Progenitor cell of endocrine pancreas (in vitro differentiated cells): ENCODE data around the gene ACAP3. TPM values are rescaled to one million over a fixed set of nuclear protein-coding genes. Genes with fewer than 3 reads are reported as not detected.

Experiments
- DNase-seq: peaks from one replicate; pipeline ENCODE4 v3.0.0; 2021; ENCODE audit warnings: low spot score; ENCODE audit not compliant: unreplicated experiment
- H3K27ac Mint-ChIP-seq: 2 replicates; pipeline ENCODE4 v1.8.0; 2021; ENCODE audit warnings: mild to moderate bottlenecking, moderate library complexity, mixed read lengths
- H3K27me3 Mint-ChIP-seq: 2 replicates; pipeline ENCODE4 v1.8.0; 2021; ENCODE audit warnings: mixed read lengths
- H3K36me3 Mint-ChIP-seq: 2 replicates; pipeline ENCODE4 v1.8.0; 2022; ENCODE audit warnings: mixed read lengths; ENCODE audit not compliant: insufficient read depth
- H3K4me1 Mint-ChIP-seq: 2 replicates; pipeline ENCODE4 v1.8.0; 2021; ENCODE audit warnings: low read depth, mixed read lengths
- H3K4me3 Mint-ChIP-seq: 2 replicates; pipeline ENCODE4 v1.8.0; 2021; ENCODE audit warnings: low read depth, mild to moderate bottlenecking, moderate library complexity, mixed read lengths
- H3K9me3 Mint-ChIP-seq: 2 replicates; pipeline ENCODE4 v1.8.0; 2021; ENCODE audit warnings: low read depth, mixed read lengths
- CTCF ChIP-seq: fragments of 200-600 bp; sonication (generic); IDR thresholded peaks from one replicate; pipeline ENCODE4 v1.5.0; 2021; ENCODE audit warnings: antibody characterized with exemption, mild to moderate bottlenecking; ENCODE audit not compliant: unreplicated experiment
- total RNA-seq: library from RNA; stranded (reverse); gene quantifications from 2 replicates; pipeline ENCODE4 v1.2.1, GENCODE V29; 2021

The ACAP3 gene
- total RNA-seq, 1 donor from 2014 or later = 111 TPM

GRCh38 chr1:1331068-1331965 lies 23.6 kb upstream of the ACAP3 start, which contains the start of gene TAS1R3:
Gene TAS1R3 (plus strand): TSS chr1:1331280. CDS start chr1:1331346, 66 bp downstream.
- DNase-seq = no peak
- Mint-ChIP-seq H3K36me3 (no peaks in the 10 kb centered on the region), H3K27me3 (no peaks in the 10 kb centered on the region), H3K4me1 (no peaks in the 10 kb centered on the region), H3K9me3 (no peaks in the 10 kb centered on the region), H3K27ac (no peak within 1 kb of the TSS), H3K4me3 (no peak within 1 kb of the TSS)
- TF ChIP-seq CTCF = no peak

- Mint-ChIP-seq H3K4me3 (no peak overlapping the region), H3K27ac (no peak overlapping the region), H3K36me3 (no peaks in the 10 kb centered on the region), H3K9me3 (no peaks in the 10 kb centered on the region), H3K27me3 (no peaks in the 10 kb centered on the region), H3K4me1 (no peaks in the 10 kb centered on the region)
- no peak for DNase-seq
- TF ChIP-seq CTCF = no peak
Observed at GRCh38 chr1:1330366-1331067, 22.8 kb upstream of the ACAP3 start.

- no peaks in the 10 kb centered on the region for H3K27me3 Mint-ChIP-seq
- H3K9me3 Mint-ChIP-seq = no peaks in the 10 kb centered on the region
- TF ChIP-seq CTCF = no peak
- H3K4me1 Mint-ChIP-seq = no peaks in the 10 kb centered on the region
- no peak for DNase-seq
- H3K4me3 Mint-ChIP-seq = no peak overlapping the region
- H3K27ac Mint-ChIP-seq = no peak overlapping the region
- no peaks in the 10 kb centered on the region for H3K36me3 Mint-ChIP-seq
Observed at GRCh38 chr1:1329304-1330210, 21.8 kb upstream of the ACAP3 start.

GRCh38 chr1:1328254-1328653 lies 20.5 kb upstream of the ACAP3 start:
- H3K9me3 Mint-ChIP-seq = no peaks in the 10 kb centered on the region
- peaks cover 4% of the 10 kb centered on the region for H3K4me1 Mint-ChIP-seq
- no peak overlapping the region for H3K27ac Mint-ChIP-seq
- H3K27me3 Mint-ChIP-seq = no peaks in the 10 kb centered on the region
- DNase-seq = no peak
- no peak for TF ChIP-seq CTCF
- no peak overlapping the region for H3K4me3 Mint-ChIP-seq
- H3K36me3 Mint-ChIP-seq = no peaks in the 10 kb centered on the region

- Mint-ChIP-seq H3K27ac (no peak overlapping the region), H3K36me3 (no peaks in the 10 kb centered on the region), H3K4me3 (no peak overlapping the region), H3K9me3 (no peaks in the 10 kb centered on the region), H3K27me3 (no peaks in the 10 kb centered on the region), H3K4me1 (peaks cover 5% of the 10 kb centered on the region)
- no peak for TF ChIP-seq CTCF
- DNase-seq = no peak
Observed at GRCh38 chr1:1327291-1327690, 19.6 kb upstream of the ACAP3 start.
